ENCODE results near the gene WFDC12.

WFDC12 gene

GRCh38 chr20:45115386-45115774, 8.9 kb downstream of the WFDC12 start:
- DNase-seq: no peak

DNA sequence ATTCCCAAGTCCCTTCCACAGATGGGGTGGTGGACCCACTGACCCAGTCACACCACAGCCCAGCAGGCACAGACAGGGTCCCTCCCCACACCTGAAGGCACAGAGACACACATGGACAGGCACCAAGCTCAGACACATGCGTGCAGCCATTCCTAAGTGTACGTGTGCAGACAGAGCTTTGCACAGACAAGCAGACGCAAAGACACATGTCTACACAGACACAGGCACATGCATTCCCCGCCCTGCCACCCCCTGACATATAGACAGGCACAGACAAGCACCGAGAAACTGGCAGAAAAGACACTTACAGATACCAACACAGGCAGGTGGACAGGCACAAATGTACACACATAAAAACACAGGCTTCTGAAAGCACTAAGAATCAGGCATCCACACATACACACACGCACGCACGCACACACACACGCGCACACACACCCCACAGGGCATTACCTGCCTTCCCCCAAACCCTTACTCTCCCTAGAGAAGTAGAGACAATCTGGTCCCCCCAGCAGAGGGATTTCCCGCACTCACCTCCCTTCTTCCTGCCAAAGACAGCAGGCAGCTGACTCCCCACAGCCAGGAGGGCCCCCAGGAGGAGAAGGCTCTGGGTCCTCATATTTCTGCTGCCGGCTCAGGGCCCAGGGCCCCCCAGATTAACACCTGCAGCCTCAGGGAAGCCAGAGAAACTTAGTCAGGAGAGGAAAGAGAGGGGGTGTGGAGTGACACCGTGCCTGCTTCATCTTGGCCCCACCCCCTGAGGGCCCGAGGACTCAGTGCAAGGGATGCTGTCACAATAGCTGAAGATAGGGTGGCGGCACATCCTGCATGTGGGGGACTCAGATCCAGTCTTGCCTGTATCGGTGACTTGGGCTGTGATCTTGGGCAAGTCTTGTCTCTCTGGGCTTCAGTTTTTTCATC, 9.5 kb downstream of the WFDC12 start, which contains the start of gene WFDC5:
Gene WFDC5 (minus strand): TSS at position 710 of the 921 bp plus-strand sequence. CDS start 91 bp downstream, at position 619.
- no peak for DNase-seq

DNA sequence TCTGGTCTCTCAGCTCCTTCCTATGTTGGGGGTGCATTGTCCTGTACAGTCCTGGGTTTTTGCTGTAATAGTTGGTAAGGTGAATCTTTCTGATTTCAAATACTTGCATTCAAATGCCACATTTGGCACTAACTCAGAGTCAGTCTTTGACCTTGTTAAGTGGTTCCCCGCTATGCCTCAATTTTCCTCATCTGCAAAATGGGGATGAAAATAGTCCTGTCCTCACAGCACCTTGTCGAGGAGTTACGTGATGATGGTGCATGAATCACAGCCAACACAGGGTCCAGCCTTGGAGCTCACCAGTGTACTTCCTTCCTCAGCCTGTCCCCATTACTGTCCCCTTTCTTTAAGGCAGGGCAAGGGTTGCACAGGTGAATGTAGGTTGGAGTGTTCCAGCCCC, 10.4 kb downstream of the WFDC12 start:
- DNase-seq: no peak

- DNase-seq: no peak
These were observed 11.5 kb downstream of the WFDC12 start for GRCh38 chr20:45112754-45113153.

- DNase-seq: peak in 2 of 56 donors; percentile 4 to 7
These were observed 12.3 kb downstream of the WFDC12 start for GRCh38 chr20:45111799-45112471.

DNA sequence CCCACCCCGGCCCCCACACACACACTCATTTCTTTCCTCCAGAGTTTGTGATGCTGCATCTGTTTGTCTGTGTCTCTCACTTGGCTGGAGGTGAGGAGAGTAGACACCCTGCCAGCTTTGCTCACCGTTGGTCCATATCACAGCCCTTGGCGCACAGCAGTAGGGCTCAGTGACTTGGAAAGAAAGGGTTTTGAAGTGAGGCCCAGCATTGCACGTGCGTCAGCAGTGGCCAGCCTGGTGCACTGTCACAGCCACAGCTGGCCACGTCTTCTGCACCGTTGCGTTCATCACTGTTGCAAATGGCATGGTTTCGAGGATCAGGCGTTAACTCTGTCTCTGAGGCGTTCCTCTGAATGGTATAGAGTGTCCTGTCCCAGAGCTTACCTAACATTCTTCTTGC, 13.0 kb downstream of the WFDC12 start:
- no peak for DNase-seq

DNA sequence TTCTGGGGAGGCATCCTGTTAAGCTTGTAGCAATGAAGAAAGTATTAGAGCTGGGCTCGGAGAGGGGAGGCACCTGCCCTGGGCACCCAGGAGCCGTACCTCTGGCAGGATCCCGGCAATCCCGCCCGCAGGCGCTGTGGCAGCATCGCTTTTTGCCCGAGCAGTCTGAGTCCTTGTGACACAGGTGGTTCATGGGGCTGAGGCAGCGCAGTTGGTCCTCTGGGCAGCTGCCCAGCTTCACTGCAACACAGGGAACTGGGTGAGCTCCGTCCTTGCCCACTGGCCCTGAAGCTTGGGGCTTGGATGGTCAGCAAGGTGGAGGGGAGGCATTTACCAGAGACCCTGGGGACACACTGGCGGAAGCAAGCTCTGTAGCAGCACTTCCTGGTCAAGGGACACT, 14.0 kb downstream of the WFDC12 start:
- DNase-seq: no peak

- DNase-seq: no peak
These were observed 14.6 kb downstream of the WFDC12 start for GRCh38 chr20:45109634-45110033.

DNA sequence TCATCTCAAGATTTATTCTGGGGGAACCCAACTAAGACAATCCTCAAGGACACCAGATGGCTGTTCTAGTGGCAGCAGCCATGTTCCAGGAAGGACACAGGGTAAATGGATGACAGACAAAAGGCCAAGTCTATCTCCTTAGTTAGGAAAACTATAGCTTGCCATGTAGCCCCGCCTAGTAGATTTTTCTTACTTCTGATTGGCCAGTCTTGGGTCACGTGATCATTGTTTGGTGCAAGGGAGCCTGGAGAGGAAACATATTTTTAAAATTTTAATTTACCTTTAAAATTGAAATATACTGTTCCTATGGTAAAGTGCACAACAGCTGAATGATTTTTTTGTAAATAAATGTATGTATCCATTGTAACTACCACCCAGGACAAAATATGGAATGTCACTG, 18.9 kb downstream of the WFDC12 start:
- DNase-seq: no peak

DNA sequence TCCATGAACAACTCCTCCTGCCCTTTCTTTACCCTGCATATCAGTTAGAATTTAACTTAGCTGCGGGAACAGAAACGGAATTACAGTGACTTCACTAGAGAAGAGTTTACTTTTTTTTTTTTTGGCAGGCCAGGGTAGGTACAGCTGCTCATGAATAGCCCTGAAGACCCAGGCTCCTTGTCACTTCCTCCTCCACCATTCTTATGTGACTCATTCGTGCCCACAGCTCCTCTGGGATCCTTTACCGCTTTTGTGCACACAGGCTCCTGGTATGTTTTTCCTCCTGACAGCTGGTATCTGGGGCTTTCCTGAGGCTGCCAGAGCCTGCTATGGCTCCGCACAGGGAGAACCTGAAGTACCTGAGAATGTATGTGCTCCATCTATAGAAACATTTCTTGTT, 19.5 kb downstream of the WFDC12 start:
- DNase-seq: no peak

GRCh38 chr20:45103072-45103471, 21.2 kb downstream of the WFDC12 start:
- DNase-seq: no peak

DNA sequence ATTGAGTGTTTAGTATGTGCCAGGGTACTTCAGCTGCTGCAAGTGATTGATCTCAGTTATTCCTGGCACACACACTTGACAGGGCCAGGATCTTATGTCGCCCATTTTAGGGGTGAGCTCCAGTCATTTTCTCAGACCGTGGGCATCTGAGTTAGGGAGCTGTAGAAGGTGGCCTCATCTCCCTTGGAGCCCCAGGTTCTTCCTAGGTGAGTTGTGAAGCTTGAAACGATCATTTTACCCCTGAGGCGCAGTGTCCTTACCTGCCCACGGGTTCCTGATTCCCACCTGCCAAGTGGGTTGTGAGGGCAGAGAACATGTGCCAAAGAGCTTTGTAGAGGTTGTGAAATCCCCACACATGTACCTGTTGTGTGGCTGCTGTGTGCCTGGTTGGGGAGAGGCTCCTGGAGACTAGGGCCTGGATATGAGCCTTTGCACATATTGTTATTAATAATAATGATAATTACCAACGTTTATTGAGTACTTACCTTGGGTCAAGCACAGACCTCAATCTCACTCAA, 22.9 kb downstream of the WFDC12 start:
- DNase-seq: no peak

DNA sequence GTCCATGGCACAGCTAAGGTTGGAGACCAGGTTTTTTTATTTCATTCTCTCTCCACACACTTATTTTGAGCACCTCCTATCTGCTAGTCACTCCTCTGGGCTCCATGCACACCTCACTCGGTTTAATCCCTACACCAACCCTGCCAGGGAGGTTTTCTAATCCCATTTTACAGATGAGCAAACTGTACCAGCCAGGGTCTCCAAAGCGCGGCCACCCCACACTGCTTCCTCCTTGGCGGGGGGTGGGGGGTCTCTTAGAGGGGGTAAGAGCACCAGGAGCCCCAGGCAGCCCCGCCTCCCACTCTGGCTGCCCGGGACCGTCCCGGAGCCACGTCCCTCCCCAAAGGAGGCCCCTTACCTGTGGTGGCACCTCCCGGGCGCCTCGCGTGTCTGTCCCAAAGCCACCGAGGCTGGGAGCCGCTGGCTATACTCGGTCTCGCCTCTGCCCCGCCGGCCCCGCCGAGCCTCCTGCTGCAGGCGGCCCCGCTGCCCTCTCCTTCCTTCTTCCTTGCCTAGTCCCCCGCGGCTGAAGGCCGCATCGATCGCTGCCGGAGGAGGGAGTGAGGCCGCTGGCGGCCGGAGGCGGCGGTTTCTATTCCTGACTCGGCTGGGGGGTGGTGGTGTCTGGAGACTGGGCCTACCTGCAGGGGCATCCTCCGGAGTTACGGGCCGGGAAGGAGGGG, 23.6 kb downstream of the WFDC12 start, which contains the start of gene KCNS1:
Gene KCNS1 (minus strand): TSS at position 565 of the 683 bp plus-strand sequence. CDS start 1,891 bp downstream, outside the sequence.
- no peak for DNase-seq

- peak in 9 of 56 donors; percentile 12 to 48 (median 23) for DNase-seq
These were observed 26.0 kb downstream of the WFDC12 start for GRCh38 chr20:45098103-45098773.

- DNase-seq: peak in 2 of 56 donors; percentile 9 to 12
These were observed 26.7 kb downstream of the WFDC12 start for GRCh38 chr20:45097485-45098102.

DNA sequence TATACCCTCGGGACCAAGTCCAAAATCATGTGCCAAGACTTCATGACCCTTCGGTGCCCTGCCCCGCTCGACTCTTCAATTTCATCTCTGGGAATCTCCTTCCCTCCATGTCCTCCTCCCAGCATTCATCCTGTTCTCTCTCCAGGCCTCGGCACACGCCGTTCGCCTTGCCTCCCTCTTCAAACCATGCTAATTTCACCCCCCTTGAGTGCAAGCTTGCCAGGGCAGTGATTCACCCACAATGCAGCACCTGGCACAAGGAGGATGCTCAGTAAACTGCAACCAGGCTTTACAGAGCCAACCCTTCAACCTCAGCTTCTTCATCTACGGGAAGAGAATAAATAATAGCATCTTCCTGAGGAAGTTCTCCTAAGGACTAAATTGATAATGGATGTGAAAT, 27.5 kb downstream of the WFDC12 start:
- no peak for DNase-seq

- DNase-seq: peak in 44 of 56 donors; percentile 7 to 64 (median 32)
These were observed 28.4 kb downstream of the WFDC12 start for GRCh38 chr20:45095805-45096238.

GRCh38 chr20:45094864-45095574, 29.2 kb downstream of the WFDC12 start:
- DNase-seq: no peak

GRCh38 chr20:45094201-45094600, 30.1 kb downstream of the WFDC12 start:
- DNase-seq: no peak

- DNase-seq: no peak
These were observed 31.4 kb downstream of the WFDC12 start for GRCh38 chr20:45092898-45093297.
